ENCODE results near the gene PON2.
"Not testable (repeated sequence)": the region's sequence is repeated elsewhere in the genome, so short reads cannot be mapped to it uniquely, and the experiment has no call there.

The PON2 gene

GRCh38 chr7:95379457-95379856 is 55.4 kb downstream of the PON2 start:
- not testable (repeated sequence) for H4K91ac ChIP-seq (ENCODE audit: low read depth, low read length); H3K27me3 ChIP-seq (ENCODE audit: insufficient read depth, low read length); H3K4me1 ChIP-seq (ENCODE audit: control insufficient read depth in 1 of 2, insufficient read depth in 2 of 2, low read length in 2 of 2); H3K4me2 ChIP-seq (ENCODE audit: low read length); H4K8ac ChIP-seq (ENCODE audit: low read depth, low read length); H3K79me2 ChIP-seq (ENCODE audit: control insufficient read depth, insufficient read depth, low read length, poor library complexity); H3K36me3 ChIP-seq (ENCODE audit: control insufficient read depth in 1 of 2, insufficient read depth in 2 of 2, low read length in 2 of 2); H3K23ac ChIP-seq (ENCODE audit: low read length); H2BK120ac ChIP-seq (ENCODE audit: insufficient read depth, low read length, poor library complexity); H3K9ac ChIP-seq (ENCODE audit: low read length); H3K14ac ChIP-seq (ENCODE audit: low read length); H2BK5ac ChIP-seq (ENCODE audit: low read depth, low read length, poor library complexity); H3K79me1 ChIP-seq (ENCODE audit: low read length); H2AK5ac ChIP-seq (ENCODE audit: low read length); H3K18ac ChIP-seq (ENCODE audit: low read length); H4K12ac ChIP-seq (ENCODE audit: low read depth, low read length); DNase-seq; H3K27ac ChIP-seq (ENCODE audit: low read depth, low read length); H3K4ac ChIP-seq (ENCODE audit: low read depth, low read length); H2BK12ac ChIP-seq (ENCODE audit: low read length); H2AFZ ChIP-seq (ENCODE audit: insufficient read depth, low read length, poor library complexity); H3K4me3 ChIP-seq (ENCODE audit: low read depth, low read length); H3K9me3 ChIP-seq (ENCODE audit: insufficient read depth, low read depth, low read length)
- no CpG with 5 or more reads among the region's 10 CpGs for WGBS (ENCODE audit: extremely low coverage, insufficient coverage, insufficient read length)

GRCh38 chr7:95376632-95377400 is 58.0 kb downstream of the PON2 start:
- H3K23ac ChIP-seq (ENCODE audit: low read length), result no peak overlapping the region
- H2BK5ac ChIP-seq (ENCODE audit: low read depth, low read length, poor library complexity), result no peak overlapping the region
- no peaks in the 10 kb centered on the region for H3K4me1 ChIP-seq (ENCODE audit: control insufficient read depth in 1 of 2, insufficient read depth in 2 of 2, low read length in 2 of 2)
- no peak overlapping the region for H3K14ac ChIP-seq (ENCODE audit: low read length)
- H2AK5ac ChIP-seq (ENCODE audit: low read length), result no peak overlapping the region
- H3K4ac ChIP-seq (ENCODE audit: low read depth, low read length), result no peak overlapping the region
- no peak overlapping the region for H3K18ac ChIP-seq (ENCODE audit: low read length)
- no peak overlapping the region for H4K8ac ChIP-seq (ENCODE audit: low read depth, low read length)
- no peaks in the 10 kb centered on the region for H3K79me2 ChIP-seq (ENCODE audit: control insufficient read depth, insufficient read depth, low read length, poor library complexity)
- peaks cover 6% of the 10 kb centered on the region for H3K9me3 ChIP-seq (ENCODE audit: insufficient read depth, low read depth, low read length)
- no peak overlapping the region for H4K12ac ChIP-seq (ENCODE audit: low read depth, low read length)
- H3K4me2 ChIP-seq (ENCODE audit: low read length), result no peak overlapping the region
- no peak overlapping the region for H3K4me3 ChIP-seq (ENCODE audit: low read depth, low read length)
- H3K36me3 ChIP-seq (ENCODE audit: control insufficient read depth in 1 of 2, insufficient read depth in 2 of 2, low read length in 2 of 2), result no peaks in the 10 kb centered on the region
- no peak for DNase-seq
- no peak overlapping the region for H2AFZ ChIP-seq (ENCODE audit: insufficient read depth, low read length, poor library complexity)
- H3K27me3 ChIP-seq (ENCODE audit: insufficient read depth, low read length), result no peaks in the 10 kb centered on the region
- H2BK12ac ChIP-seq (ENCODE audit: low read length), result no peak overlapping the region
- no peak overlapping the region for H3K9ac ChIP-seq (ENCODE audit: low read length)
- no peak overlapping the region for H2BK120ac ChIP-seq (ENCODE audit: insufficient read depth, low read length, poor library complexity)
- no peak overlapping the region for H4K91ac ChIP-seq (ENCODE audit: low read depth, low read length)
- WGBS (ENCODE audit: extremely low coverage, insufficient coverage, insufficient read length), result no CpG with 5 or more reads among the region's 18 CpGs
- H3K27ac ChIP-seq (ENCODE audit: low read depth, low read length), result no peak overlapping the region
- H3K79me1 ChIP-seq (ENCODE audit: low read length), result no peaks in the 10 kb centered on the region

DNA sequence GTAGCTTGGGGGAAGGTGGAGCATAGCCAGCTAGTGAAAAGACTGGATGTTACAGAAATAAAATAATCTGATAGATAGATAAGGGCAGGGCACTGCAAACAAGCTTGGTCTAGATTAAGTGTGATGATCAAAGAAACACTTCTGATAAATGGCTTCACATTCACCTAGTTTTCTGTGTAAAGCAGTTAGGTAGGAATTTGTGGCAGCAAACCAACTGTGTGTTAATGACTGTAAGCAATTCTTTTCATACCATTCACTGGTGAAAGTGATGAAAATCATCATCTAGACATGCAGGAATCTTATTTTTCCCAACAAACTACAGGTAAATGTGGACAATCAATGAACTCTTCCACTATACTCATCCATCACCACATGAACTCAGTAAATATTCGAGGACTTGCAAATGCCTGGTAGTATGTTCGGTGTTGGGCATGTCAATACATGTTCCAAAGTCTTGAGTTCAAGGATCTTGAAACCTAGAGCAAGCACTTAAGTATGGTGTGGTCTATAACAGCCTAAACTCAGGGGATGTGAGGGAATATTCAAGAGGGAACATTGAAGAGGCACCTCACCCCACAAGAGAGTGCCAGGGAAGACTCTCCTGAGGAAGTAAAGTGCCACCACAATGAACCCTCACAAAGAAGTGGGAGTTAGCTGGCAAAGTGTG is 59.1 kb downstream of the PON2 start:
- WGBS (ENCODE audit: extremely low coverage, insufficient coverage, insufficient read length), result no CpG with 5 or more reads among the region's 2 CpGs
- Histone ChIP-seq H3K14ac (ENCODE audit: low read length) (no peak overlapping the region), H3K4me2 (ENCODE audit: low read length) (no peak overlapping the region), H3K4me1 (ENCODE audit: control insufficient read depth in 1 of 2, insufficient read depth in 2 of 2, low read length in 2 of 2) (no peaks in the 10 kb centered on the region), H2BK120ac (ENCODE audit: insufficient read depth, low read length, poor library complexity) (no peak overlapping the region), H2BK5ac (ENCODE audit: low read depth, low read length, poor library complexity) (no peak overlapping the region), H3K4me3 (ENCODE audit: low read depth, low read length) (no peak overlapping the region), H2AK5ac (ENCODE audit: low read length) (no peak overlapping the region), H2BK12ac (ENCODE audit: low read length) (no peak overlapping the region), H3K79me1 (ENCODE audit: low read length) (no peaks in the 10 kb centered on the region), H2AFZ (ENCODE audit: insufficient read depth, low read length, poor library complexity) (no peak overlapping the region), H3K4ac (ENCODE audit: low read depth, low read length) (no peak overlapping the region), H4K12ac (ENCODE audit: low read depth, low read length) (no peak overlapping the region), H3K27ac (ENCODE audit: low read depth, low read length) (no peak overlapping the region), H4K91ac (ENCODE audit: low read depth, low read length) (no peak overlapping the region), H3K23ac (ENCODE audit: low read length) (no peak overlapping the region), H3K79me2 (ENCODE audit: control insufficient read depth, insufficient read depth, low read length, poor library complexity) (no peaks in the 10 kb centered on the region), H3K9ac (ENCODE audit: low read length) (no peak overlapping the region), H4K8ac (ENCODE audit: low read depth, low read length) (no peak overlapping the region), H3K27me3 (ENCODE audit: insufficient read depth, low read length) (no peaks in the 10 kb centered on the region), H3K9me3 (ENCODE audit: insufficient read depth, low read depth, low read length) (peaks cover 6% of the 10 kb centered on the region), H3K18ac (ENCODE audit: low read length) (no peak overlapping the region), H3K36me3 (ENCODE audit: control insufficient read depth in 1 of 2, insufficient read depth in 2 of 2, low read length in 2 of 2) (no peaks in the 10 kb centered on the region)
- DNase-seq, result peak in 1 of 2 donors; percentile 61

GRCh38 chr7:95373323-95373722 is 61.5 kb downstream of the PON2 start:
- no peak overlapping the region for H3K27ac ChIP-seq (ENCODE audit: low read depth, low read length)
- WGBS (ENCODE audit: extremely low coverage, insufficient coverage, insufficient read length), result no CpG with 5 or more reads among the region's 4 CpGs
- no peak overlapping the region for H2BK5ac ChIP-seq (ENCODE audit: low read depth, low read length, poor library complexity)
- H2BK12ac ChIP-seq (ENCODE audit: low read length), result no peak overlapping the region
- H3K14ac ChIP-seq (ENCODE audit: low read length), result no peak overlapping the region
- no peak for DNase-seq
- no peak overlapping the region for H3K4me2 ChIP-seq (ENCODE audit: low read length)
- no peak overlapping the region for H3K9ac ChIP-seq (ENCODE audit: low read length)
- H3K9me3 ChIP-seq (ENCODE audit: insufficient read depth, low read depth, low read length), result peaks cover 2% of the 10 kb centered on the region
- H3K27me3 ChIP-seq (ENCODE audit: insufficient read depth, low read length), result no peaks in the 10 kb centered on the region
- H3K18ac ChIP-seq (ENCODE audit: low read length), result no peak overlapping the region
- H3K4ac ChIP-seq (ENCODE audit: low read depth, low read length), result no peak overlapping the region
- no peak overlapping the region for H3K23ac ChIP-seq (ENCODE audit: low read length)
- no peak overlapping the region for H2BK120ac ChIP-seq (ENCODE audit: insufficient read depth, low read length, poor library complexity)
- no peaks in the 10 kb centered on the region for H3K4me1 ChIP-seq (ENCODE audit: control insufficient read depth in 1 of 2, insufficient read depth in 2 of 2, low read length in 2 of 2)
- H4K8ac ChIP-seq (ENCODE audit: low read depth, low read length), result no peak overlapping the region
- H3K79me1 ChIP-seq (ENCODE audit: low read length), result no peaks in the 10 kb centered on the region
- no peaks in the 10 kb centered on the region for H3K36me3 ChIP-seq (ENCODE audit: control insufficient read depth in 1 of 2, insufficient read depth in 2 of 2, low read length in 2 of 2)
- no peak overlapping the region for H4K12ac ChIP-seq (ENCODE audit: low read depth, low read length)
- H2AK5ac ChIP-seq (ENCODE audit: low read length), result no peak overlapping the region
- H4K91ac ChIP-seq (ENCODE audit: low read depth, low read length), result no peak overlapping the region
- no peak overlapping the region for H3K4me3 ChIP-seq (ENCODE audit: low read depth, low read length)
- H3K79me2 ChIP-seq (ENCODE audit: control insufficient read depth, insufficient read depth, low read length, poor library complexity), result no peaks in the 10 kb centered on the region
- no peak overlapping the region for H2AFZ ChIP-seq (ENCODE audit: insufficient read depth, low read length, poor library complexity)

Measured in trophoblast cell (in vitro differentiated cells and primary cell).